ENCODE results near the gene COPG2.

The COPG2 gene

GRCh38 chr7:130490888-130491804 lies 177.4 kb downstream of the COPG2 start:
- no peak overlapping the region for H3K27ac ChIP-seq (ENCODE audit: low read depth in 2 of 2, low read length in 2 of 2)
- H3K4me3 ChIP-seq (ENCODE audit: low read length in 2 of 2) = peak overlapping the region in 1 of 2 donors; percentile 57
- peaks cover 0 to 5% of the 10 kb centered on the region in 2 donors for H3K27me3 ChIP-seq (ENCODE audit: control insufficient read depth in 2 of 2, insufficient read depth in 2 of 2, low read length in 2 of 2)
- peaks cover 8% of the 10 kb centered on the region in 2 donors for H3K4me1 ChIP-seq (ENCODE audit: control insufficient read depth in 2 of 2, insufficient read depth in 2 of 2, low read length in 2 of 2)
- no peak overlapping the region for H3K9ac ChIP-seq (ENCODE audit: low read depth in 1 of 2, low read length in 2 of 2)
- H3K36me3 ChIP-seq (ENCODE audit: control insufficient read depth in 2 of 2, insufficient read depth in 2 of 2, low read length in 2 of 2) = no peaks in the 10 kb centered on the region
- peaks cover 0 to 2% of the 10 kb centered on the region in 2 donors for H3K9me3 ChIP-seq (ENCODE audit: control insufficient read depth in 2 of 2, low read length in 2 of 2)

- Histone ChIP-seq H3K4me1 (ENCODE audit: control insufficient read depth in 2 of 2, insufficient read depth in 2 of 2, low read length in 2 of 2) (peaks cover 13 to 14% of the 10 kb centered on the region in 2 donors), H3K9me3 (ENCODE audit: control insufficient read depth in 2 of 2, low read length in 2 of 2) (peaks cover 0 to 2% of the 10 kb centered on the region in 2 donors), H3K36me3 (ENCODE audit: control insufficient read depth in 2 of 2, insufficient read depth in 2 of 2, low read length in 2 of 2) (no peaks in the 10 kb centered on the region), H3K27me3 (ENCODE audit: control insufficient read depth in 2 of 2, insufficient read depth in 2 of 2, low read length in 2 of 2) (peaks cover 0 to 5% of the 10 kb centered on the region in 2 donors), H3K9ac (ENCODE audit: low read depth in 1 of 2, low read length in 2 of 2) (no peak overlapping the region), H3K27ac (ENCODE audit: low read depth in 2 of 2, low read length in 2 of 2) (no peak overlapping the region), H3K4me3 (ENCODE audit: low read length in 2 of 2) (peak overlapping the region in 1 of 2 donors; percentile 31)
These were observed 178.2 kb downstream of the COPG2 start for GRCh38 chr7:130490311-130490791.

DNA sequence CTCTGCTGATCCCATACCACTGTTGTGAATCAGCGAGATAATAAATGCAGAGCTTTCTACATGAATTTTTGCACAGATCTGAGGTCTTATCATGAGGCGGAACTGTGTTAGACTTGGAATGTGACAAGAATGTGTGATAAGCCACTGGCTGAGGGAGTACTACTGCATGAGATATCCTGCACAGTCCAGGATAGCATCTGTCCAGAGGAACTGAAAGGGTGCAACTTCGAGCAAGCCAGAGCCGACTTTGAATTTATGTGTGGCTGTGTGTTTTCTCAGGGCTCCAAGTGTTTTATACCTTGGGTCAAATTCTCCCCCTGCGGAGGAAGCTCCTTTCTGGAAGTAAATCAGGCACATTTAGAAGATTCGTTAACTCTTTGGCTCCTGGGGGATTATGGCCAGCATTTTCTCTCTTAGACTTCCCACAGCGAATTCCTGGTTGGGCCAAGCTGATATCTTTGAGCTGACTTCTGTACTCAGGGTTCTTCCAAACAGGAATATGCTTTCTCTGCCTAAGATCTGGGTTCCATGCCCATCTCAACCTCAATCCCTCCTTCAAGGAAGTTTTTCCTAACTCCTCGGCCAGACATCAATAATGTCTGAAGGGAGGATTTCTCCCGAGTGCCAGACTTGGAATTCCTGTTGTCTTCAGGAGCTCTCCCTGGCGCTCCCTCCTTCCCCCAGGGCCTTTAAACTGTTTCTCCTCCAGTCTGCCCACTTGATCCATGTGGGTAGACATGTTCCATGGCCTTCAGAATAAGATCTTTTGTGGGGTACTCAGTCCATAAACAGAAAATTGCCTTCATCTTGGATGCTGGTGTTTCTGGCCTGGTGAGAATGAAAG lies 179.2 kb downstream of the COPG2 start:
- peaks cover 13 to 15% of the 10 kb centered on the region in 2 donors for H3K4me1 ChIP-seq (ENCODE audit: control insufficient read depth in 2 of 2, insufficient read depth in 2 of 2, low read length in 2 of 2)
- H3K27me3 ChIP-seq (ENCODE audit: control insufficient read depth in 2 of 2, insufficient read depth in 2 of 2, low read length in 2 of 2) = peaks cover 0 to 5% of the 10 kb centered on the region in 2 donors
- no peaks in the 10 kb centered on the region for H3K36me3 ChIP-seq (ENCODE audit: control insufficient read depth in 2 of 2, insufficient read depth in 2 of 2, low read length in 2 of 2)
- H3K9ac ChIP-seq (ENCODE audit: low read depth in 1 of 2, low read length in 2 of 2) = no peak overlapping the region
- H3K4me3 ChIP-seq (ENCODE audit: low read length in 2 of 2) = no peak overlapping the region
- H3K27ac ChIP-seq (ENCODE audit: low read depth in 2 of 2, low read length in 2 of 2) = no peak overlapping the region
- H3K9me3 ChIP-seq (ENCODE audit: control insufficient read depth in 2 of 2, low read length in 2 of 2) = peaks cover 0 to 2% of the 10 kb centered on the region in 2 donors

GRCh38 chr7:130488392-130489139 lies 180.0 kb downstream of the COPG2 start:
- Histone ChIP-seq H3K27me3 (ENCODE audit: control insufficient read depth in 2 of 2, insufficient read depth in 2 of 2, low read length in 2 of 2) (peaks cover 0 to 5% of the 10 kb centered on the region in 2 donors), H3K9ac (ENCODE audit: low read depth in 1 of 2, low read length in 2 of 2) (no peak overlapping the region), H3K36me3 (ENCODE audit: control insufficient read depth in 2 of 2, insufficient read depth in 2 of 2, low read length in 2 of 2) (no peaks in the 10 kb centered on the region), H3K4me1 (ENCODE audit: control insufficient read depth in 2 of 2, insufficient read depth in 2 of 2, low read length in 2 of 2) (peaks cover 13 to 15% of the 10 kb centered on the region in 2 donors), H3K9me3 (ENCODE audit: control insufficient read depth in 2 of 2, low read length in 2 of 2) (peaks cover 0 to 2% of the 10 kb centered on the region in 2 donors), H3K27ac (ENCODE audit: low read depth in 2 of 2, low read length in 2 of 2) (no peak overlapping the region), H3K4me3 (ENCODE audit: low read length in 2 of 2) (no peak overlapping the region)

DNA sequence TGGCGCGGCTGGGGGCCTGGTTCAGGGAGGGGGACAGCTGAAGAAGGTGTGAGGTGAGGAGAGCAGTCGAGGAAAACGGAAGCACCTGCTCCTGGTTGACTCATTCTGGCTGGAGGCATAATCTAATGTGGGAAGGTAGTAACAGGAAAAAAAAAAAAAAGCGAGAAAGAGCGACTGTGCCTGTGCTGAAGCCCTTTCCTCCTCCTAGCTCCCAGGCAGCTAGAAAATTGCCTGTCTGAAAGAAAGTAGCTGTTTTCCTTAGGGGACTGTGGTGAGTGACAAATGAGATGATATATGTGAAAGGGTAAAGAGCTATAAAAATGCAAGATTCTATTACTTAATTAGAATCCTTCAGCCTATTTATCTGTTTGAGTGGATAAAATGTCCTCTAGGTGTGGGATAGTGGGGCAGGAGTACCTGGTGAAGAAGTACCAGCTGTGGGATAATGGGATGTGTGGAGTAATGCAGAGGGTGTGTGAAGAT lies 181.6 kb downstream of the COPG2 start:
- peak overlapping the region; percentile 68 to 81 for H3K9ac ChIP-seq (ENCODE audit: low read depth in 1 of 2, low read length in 2 of 2)
- peaks cover 0 to 2% of the 10 kb centered on the region in 2 donors for H3K27me3 ChIP-seq (ENCODE audit: control insufficient read depth in 2 of 2, insufficient read depth in 2 of 2, low read length in 2 of 2)
- H3K4me3 ChIP-seq (ENCODE audit: low read length in 2 of 2) = peak overlapping the region; percentile 75 to 81
- H3K4me1 ChIP-seq (ENCODE audit: control insufficient read depth in 2 of 2, insufficient read depth in 2 of 2, low read length in 2 of 2) = peaks cover 13 to 15% of the 10 kb centered on the region in 2 donors
- H3K9me3 ChIP-seq (ENCODE audit: control insufficient read depth in 2 of 2, low read length in 2 of 2) = no peaks in the 10 kb centered on the region
- no peaks in the 10 kb centered on the region for H3K36me3 ChIP-seq (ENCODE audit: control insufficient read depth in 2 of 2, insufficient read depth in 2 of 2, low read length in 2 of 2)
- peak overlapping the region; percentile 80 to 88 for H3K27ac ChIP-seq (ENCODE audit: low read depth in 2 of 2, low read length in 2 of 2)

- Histone ChIP-seq H3K4me3 (ENCODE audit: low read length in 2 of 2) (peak overlapping the region; percentile 75 to 81), H3K9ac (ENCODE audit: low read depth in 1 of 2, low read length in 2 of 2) (peak overlapping the region; percentile 68 to 81), H3K4me1 (ENCODE audit: control insufficient read depth in 2 of 2, insufficient read depth in 2 of 2, low read length in 2 of 2) (peaks cover 13 to 15% of the 10 kb centered on the region in 2 donors), H3K9me3 (ENCODE audit: control insufficient read depth in 2 of 2, low read length in 2 of 2) (no peaks in the 10 kb centered on the region), H3K36me3 (ENCODE audit: control insufficient read depth in 2 of 2, insufficient read depth in 2 of 2, low read length in 2 of 2) (no peaks in the 10 kb centered on the region), H3K27ac (ENCODE audit: low read depth in 2 of 2, low read length in 2 of 2) (peak overlapping the region; percentile 80 to 88), H3K27me3 (ENCODE audit: control insufficient read depth in 2 of 2, insufficient read depth in 2 of 2, low read length in 2 of 2) (peaks cover 0 to 2% of the 10 kb centered on the region in 2 donors)
These were observed 182.2 kb downstream of the COPG2 start for GRCh38 chr7:130486114-130486953.

DNA sequence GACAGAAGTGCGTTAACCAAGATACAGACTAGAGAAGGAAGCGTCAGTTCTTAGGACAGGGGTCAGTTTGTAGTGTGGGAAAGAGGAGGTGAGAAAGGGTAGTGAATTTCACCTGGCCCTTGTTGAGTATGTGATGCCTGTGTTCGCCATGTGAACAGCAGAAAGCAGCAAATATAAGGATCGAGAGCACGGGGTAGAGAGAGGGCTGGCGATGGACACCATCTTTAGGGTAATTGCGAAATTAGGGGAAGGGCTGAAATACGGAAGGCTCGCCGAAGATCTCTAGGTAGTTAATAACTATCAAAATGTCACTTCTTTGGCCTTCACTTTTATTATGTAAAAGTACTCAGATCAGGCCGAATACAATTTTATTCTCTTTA lies 182.8 kb downstream of the COPG2 start:
- peak overlapping the region in 1 of 2 donors; percentile 81 for H3K9ac ChIP-seq (ENCODE audit: low read depth in 1 of 2, low read length in 2 of 2)
- H3K4me3 ChIP-seq (ENCODE audit: low read length in 2 of 2) = peak overlapping the region; percentile 75 to 81
- no peaks in the 10 kb centered on the region for H3K9me3 ChIP-seq (ENCODE audit: control insufficient read depth in 2 of 2, low read length in 2 of 2)
- H3K4me1 ChIP-seq (ENCODE audit: control insufficient read depth in 2 of 2, insufficient read depth in 2 of 2, low read length in 2 of 2) = peaks cover 13 to 15% of the 10 kb centered on the region in 2 donors
- no peaks in the 10 kb centered on the region for H3K36me3 ChIP-seq (ENCODE audit: control insufficient read depth in 2 of 2, insufficient read depth in 2 of 2, low read length in 2 of 2)
- H3K27ac ChIP-seq (ENCODE audit: low read depth in 2 of 2, low read length in 2 of 2) = peak overlapping the region; percentile 80 to 88
- peaks cover 0 to 2% of the 10 kb centered on the region in 2 donors for H3K27me3 ChIP-seq (ENCODE audit: control insufficient read depth in 2 of 2, insufficient read depth in 2 of 2, low read length in 2 of 2)

- H3K9ac ChIP-seq (ENCODE audit: low read depth in 1 of 2, low read length in 2 of 2) = no peak overlapping the region
- H3K9me3 ChIP-seq (ENCODE audit: control insufficient read depth in 2 of 2, low read length in 2 of 2) = peaks cover under 1 to 2% of the 10 kb centered on the region in 2 donors
- H3K27ac ChIP-seq (ENCODE audit: low read depth in 2 of 2, low read length in 2 of 2) = no peak overlapping the region
- H3K36me3 ChIP-seq (ENCODE audit: control insufficient read depth in 2 of 2, insufficient read depth in 2 of 2, low read length in 2 of 2) = no peaks in the 10 kb centered on the region
- peaks cover 11 to 15% of the 10 kb centered on the region in 2 donors for H3K4me1 ChIP-seq (ENCODE audit: control insufficient read depth in 2 of 2, insufficient read depth in 2 of 2, low read length in 2 of 2)
- peaks cover 0 to 2% of the 10 kb centered on the region in 2 donors for H3K27me3 ChIP-seq (ENCODE audit: control insufficient read depth in 2 of 2, insufficient read depth in 2 of 2, low read length in 2 of 2)
- H3K4me3 ChIP-seq (ENCODE audit: low read length in 2 of 2) = no peak overlapping the region
These were observed 185.5 kb downstream of the COPG2 start for GRCh38 chr7:130483031-130483430.

DNA sequence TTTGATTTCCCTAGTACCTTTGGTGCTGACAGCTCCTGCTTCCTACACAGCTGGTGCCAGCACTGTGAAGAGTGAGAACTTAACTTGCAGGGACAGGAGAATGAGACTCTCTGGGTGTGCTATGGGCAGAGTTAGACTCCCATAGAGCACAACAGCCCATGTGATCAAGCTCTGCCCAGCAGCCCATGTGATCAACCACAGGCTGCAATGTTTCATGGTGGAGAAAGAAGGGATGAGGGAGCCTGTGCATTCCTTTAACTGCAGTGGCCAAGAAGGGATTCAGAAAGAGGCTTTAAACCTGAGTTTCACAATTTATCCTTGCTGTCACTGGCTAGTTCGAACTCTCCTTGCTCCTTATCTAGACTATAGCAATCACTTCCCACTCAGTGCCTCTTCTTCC lies 186.7 kb downstream of the COPG2 start:
- H3K27me3 ChIP-seq (ENCODE audit: control insufficient read depth in 2 of 2, insufficient read depth in 2 of 2, low read length in 2 of 2) = peaks cover 0 to under 1% of the 10 kb centered on the region in 2 donors
- no peaks in the 10 kb centered on the region for H3K36me3 ChIP-seq (ENCODE audit: control insufficient read depth in 2 of 2, insufficient read depth in 2 of 2, low read length in 2 of 2)
- H3K9ac ChIP-seq (ENCODE audit: low read depth in 1 of 2, low read length in 2 of 2) = no peak overlapping the region
- peaks cover 2 to 3% of the 10 kb centered on the region in 2 donors for H3K9me3 ChIP-seq (ENCODE audit: control insufficient read depth in 2 of 2, low read length in 2 of 2)
- no peak overlapping the region for H3K4me3 ChIP-seq (ENCODE audit: low read length in 2 of 2)
- peaks cover 9 to 11% of the 10 kb centered on the region in 2 donors for H3K4me1 ChIP-seq (ENCODE audit: control insufficient read depth in 2 of 2, insufficient read depth in 2 of 2, low read length in 2 of 2)
- no peak overlapping the region for H3K27ac ChIP-seq (ENCODE audit: low read depth in 2 of 2, low read length in 2 of 2)

All from mucosa of rectum (tissue), 2 donors.